A549 (cell line): Measurements from ENCODE around the gene C1orf167. TPM values are rescaled to one million over a fixed set of nuclear protein-coding genes. Genes with fewer than 3 reads are reported as not detected.

Experiments used
- ATAC-seq, 2 experiments: fragments of 200-7000 bp in 1 of 2; fragments of >200 bp in 1 of 2; cut with Nextera tagmentation in 1 of 2; cut with Tn5 transposase in 1 of 2; 3 replicates each; pipeline versions ENCODE4 v1.8.0 to v1.9.1; 2018 to 2020; ENCODE audit warnings: mild to moderate bottlenecking in 1 of 2, moderate library complexity in 1 of 2
- CTCF ChIA-PET: fragments of 300-600 bp; sonication (Branson Sonifier 250); formaldehyde crosslinking; extraction: SDS; loops from one replicate; lab custom pipeline; 2021; ENCODE audit warnings: antibody characterized with exemption, inconsistent platforms; lab: Yijun Ruan, JAX
- POLR2A ChIA-PET: fragments of 350-600 bp; formaldehyde crosslinking; extraction: SDS; loops from one replicate; lab custom pipeline; 2021; ENCODE audit warnings: antibody characterized with exemption, inconsistent platforms; lab: Yijun Ruan, JAX
- DNase-seq, 2 experiments: peaks; one replicate each; pipeline versions ENCODE4 v3.0.0 to v3.0.0-alpha.2; 2011 to 2016; ENCODE audit warnings: low read depth in 1 of 2, low spot score in 1 of 2
- FAIRE-seq: peaks from 2 replicates; lab custom pipeline; 2011; peaks lifted over from hg19 to GRCh38; lab: Jason Lieb, UNC
- H3K27ac ChIP-seq, 2 experiments: fragments of >200 bp; sonication (Bioruptor Twin); formaldehyde crosslinking; 3 replicates each; pipeline ENCODE4 v1.5.1; 2016 to 2017
- H3K4me1 ChIP-seq: fragments of >200 bp; sonication (Bioruptor Twin); formaldehyde crosslinking; 3 replicates; pipeline ENCODE4 v1.6.1; 2016
- H3K4me2 ChIP-seq: fragments of >200 bp; sonication (Bioruptor Twin); formaldehyde crosslinking; 3 replicates; pipeline ENCODE4 v1.6.1; 2016
- H3K4me3 ChIP-seq: fragments of >200 bp; sonication (Bioruptor Twin); formaldehyde crosslinking; 3 replicates; pipeline ENCODE4 v1.5.1; 2016
- H3K9me3 ChIP-seq: fragments of >200 bp; sonication (Bioruptor Twin); formaldehyde crosslinking; 3 replicates; pipeline ENCODE4 v1.6.1; 2016
- BHLHE40 ChIP-seq: IDR thresholded peaks from 2 replicates; pipeline ENCODE4 v1.6.1; 2012; ENCODE audit warnings: low read depth, low read length, inconsistent platforms
- CBX2 ChIP-seq: fragments of 200-600 bp; sonication (generic); IDR thresholded peaks from 2 replicates; pipeline ENCODE4 v1.6.1; 2016; ENCODE audit warnings: low read depth, mild to moderate bottlenecking, borderline replicate concordance
- CBX8 ChIP-seq: fragments of 200-600 bp; sonication (generic); IDR thresholded peaks from 2 replicates; pipeline ENCODE4 v1.6.1; 2016
- CHD2 ChIP-seq: fragments of 150-350 bp; IDR thresholded peaks from 2 replicates; pipeline ENCODE4 v1.6.1; 2014; ENCODE audit warnings: low read length; ENCODE audit not compliant: partially characterized antibody
- CHD4 ChIP-seq: fragments of 200-600 bp; sonication (generic); IDR thresholded peaks from 2 replicates; pipeline ENCODE4 v1.6.1; 2016; ENCODE audit warnings: antibody characterized with exemption, mild to moderate bottlenecking, borderline replicate concordance
- CTCF ChIP-seq: fragments of >200 bp; sonication (Bioruptor Twin); formaldehyde crosslinking; IDR thresholded peaks from 3 replicates; pipeline ENCODE4 v1.5.1; 2016
- EHF ChIP-seq: fragments of 250-450 bp; sonication (Bioruptor Pico); IDR thresholded peaks from 2 replicates; pipeline ENCODE4 v1.5.0; 2020; ENCODE audit warnings: mild to moderate bottlenecking
- EHMT2 ChIP-seq: fragments of 200-600 bp; sonication (generic); IDR thresholded peaks from 2 replicates; pipeline ENCODE4 v1.6.1; 2016; ENCODE audit warnings: antibody characterized with exemption, low read depth, mild to moderate bottlenecking, moderate library complexity
- ELK1 ChIP-seq: fragments of 150-350 bp; IDR thresholded peaks from 2 replicates; pipeline ENCODE4 v1.6.1; 2014; ENCODE audit warnings: low read depth, mild to moderate bottlenecking, low read length
- EP300 ChIP-seq, 2 experiments: fragments of >200 bp; sonication (Bioruptor Twin); formaldehyde crosslinking; IDR thresholded peaks; 2 replicates in 1 of 2; 3 replicates in 1 of 2; pipeline ENCODE4 v1.6.1; 2016 to 2017
- ESRRA ChIP-seq: fragments of 150-350 bp; IDR thresholded peaks from 2 replicates; pipeline ENCODE4 v1.6.1; 2014; ENCODE audit warnings: mild to moderate bottlenecking, low read length, borderline replicate concordance
- FOSB ChIP-seq: fragments of 250-450 bp; sonication (Bioruptor Pico); IDR thresholded peaks from 2 replicates; pipeline ENCODE4 v1.5.0; 2020; ENCODE audit warnings: mild to moderate bottlenecking, moderate library complexity
- HDAC2 ChIP-seq: fragments of 200-600 bp; sonication (generic); IDR thresholded peaks from 2 replicates; pipeline ENCODE4 v1.6.1; 2016
- HES2 ChIP-seq: fragments of >200 bp; sonication (Bioruptor Twin); formaldehyde crosslinking; IDR thresholded peaks from 2 replicates; pipeline ENCODE4 v1.6.1; 2016
- HEYL ChIP-seq: fragments of 250-450 bp; sonication (Bioruptor Pico); IDR thresholded peaks from 2 replicates; pipeline ENCODE4 v1.8.0; 2021; ENCODE audit warnings: mild to moderate bottlenecking, moderate library complexity
- HMGXB4 ChIP-seq: fragments of 250-450 bp; sonication (Bioruptor Pico); IDR thresholded peaks from 2 replicates; pipeline ENCODE4 v1.5.0; 2021; ENCODE audit warnings: mild to moderate bottlenecking, moderate library complexity, borderline replicate concordance
- JUNB ChIP-seq: fragments of >200 bp; sonication (Bioruptor Twin); formaldehyde crosslinking; IDR thresholded peaks from 2 replicates; pipeline ENCODE4 v1.6.1; 2016
- MAFK ChIP-seq: fragments of 450-650 bp; IDR thresholded peaks from 2 replicates; pipeline ENCODE4 v1.6.1; 2014; ENCODE audit not compliant: partially characterized antibody
- NFE2L2 ChIP-seq: fragments of 150-350 bp; conservative IDR thresholded peaks from 2 replicates; pipeline ENCODE4 v1.6.1; 2014; ENCODE audit warnings: low read length
- PHF8 ChIP-seq: fragments of 200-600 bp; sonication (generic); IDR thresholded peaks from 2 replicates; pipeline ENCODE4 v1.6.1; 2016; ENCODE audit warnings: low read depth, mild to moderate bottlenecking, antibody characterized with exemption, moderate library complexity, borderline replicate concordance
- POLR2A ChIP-seq: IDR thresholded peaks from 2 replicates; pipeline ENCODE4 v1.6.1; 2012; ENCODE audit warnings: mild to moderate bottlenecking, low read length
- RAD21 ChIP-seq, 2 experiments: fragments of >200 bp in 1 of 2; sonication (Bioruptor Twin) in 1 of 2; formaldehyde crosslinking in 1 of 2; IDR thresholded peaks in 1 of 2; conservative IDR thresholded peaks in 1 of 2; 2 replicates in 1 of 2; 3 replicates in 1 of 2; pipeline ENCODE4 v1.6.1; 2012 to 2018; ENCODE audit warnings: inconsistent platforms in 1 of 2
- RARB ChIP-seq: fragments of 250-450 bp; sonication (Bioruptor Pico); IDR thresholded peaks from 2 replicates; pipeline ENCODE4 v1.8.0; 2021; ENCODE audit warnings: mild to moderate bottlenecking, moderate library complexity
- RCOR1 ChIP-seq: fragments of 150-350 bp; IDR thresholded peaks from 2 replicates; pipeline ENCODE4 v1.6.1; 2014; ENCODE audit warnings: antibody characterized with exemption, low read length, low read depth
- SMC3 ChIP-seq: fragments of >200 bp; sonication (Bioruptor Twin); formaldehyde crosslinking; IDR thresholded peaks from 3 replicates; pipeline ENCODE4 v1.6.1; 2018; ENCODE audit warnings: inconsistent platforms
- TFCP2L1 ChIP-seq: fragments of 250-450 bp; sonication (Bioruptor Pico); IDR thresholded peaks from 2 replicates; pipeline ENCODE4 v1.5.0; 2021; ENCODE audit warnings: mild to moderate bottlenecking
- ZNF302 ChIP-seq: fragments of 250-450 bp; sonication (Bioruptor Pico); IDR thresholded peaks from 2 replicates; pipeline ENCODE4 v1.9.0; 2021; ENCODE audit warnings: inconsistent platforms, mild to moderate bottlenecking, moderate library complexity
- WGBS: methylation state at CpG from one replicate; pipeline ENCODE4 v1.1.6; 2017; ENCODE audit errors: missing lambda C conversion rate; 5-methylcytosine and 5-hydroxymethylcytosine counted together
- polyA plus RNA-seq, 4 experiments: library from polyadenylated mRNA; depleted of rRNA in 3 of 4; stranded (reverse); fragments of >200 nt; fragmentation: RNase III in 1 of 4; extraction: RNeasy Plus Mini Kit Qiagen cat#74134 plus additional on column Dnase treatment in 1 of 4; gene quantifications; 2 replicates in 3 of 4; 3 replicates in 1 of 4; pipeline ENCODE4 v1.2.3, GENCODE V29; 2011 to 2017

C1orf167 gene
- polyA plus RNA-seq, 2 of the 4 experiments (the other 2 are of a cell fraction) = not detected

- Histone ChIP-seq H3K4me1 (no peaks in the 10 kb centered on the region), H3K9me3 (no peaks in the 10 kb centered on the region), H3K4me3 (no peak overlapping the region), H3K27ac (no peak overlapping the region), H3K4me2 (peak overlapping the region; percentile 82)
- FAIRE-seq (no peak), ATAC-seq (no peak), DNase-seq (no peak)
- WGBS = 32% methylated on average over 12 of the region's 12 CpGs
- ChIA-PET CTCF (interaction anchor here (0.6 to 9.8 kb wide), 29 partner anchors 9 to 683 kb away, joined by 3 to 107 read pairs (median 6); partner anchors contain the start of genes AGTRAP, DRAXIN and FBXO6), POLR2A (interaction anchor here (0.9 kb wide), 1 partner anchor 56 kb away, joined by 4 read pairs; the partner anchor contains the start of gene FBXO6)
- no peak for TF ChIP-seq HEYL (CRISPR knock-in tag)
- no peak for TF ChIP-seq CTCF
- TF ChIP-seq EP300 (IDR thresholded peaks at IDR 0.05) = no peak
- TF ChIP-seq HDAC2 = no peak
- no peak for TF ChIP-seq RARB
- TF ChIP-seq ELK1 = no peak
- no peak for TF ChIP-seq CBX8
- TF ChIP-seq ESRRA = no peak
- TF ChIP-seq RAD21 (conservative IDR thresholded peaks at IDR 0.05 in 1 of 2, IDR thresholded peaks at IDR 0.05 in 1 of 2) = no peak
- TF ChIP-seq MAFK = no peak
- TF ChIP-seq FOSB (CRISPR knock-in tag) = no peak
- TF ChIP-seq JUNB = no peak
- TF ChIP-seq BHLHE40 = no peak
- TF ChIP-seq CBX2 = no peak
- TF ChIP-seq CHD2 = no peak
- TF ChIP-seq HES2 = no peak
- no peak for TF ChIP-seq SMC3
- no peak for TF ChIP-seq POLR2A
These were observed 42.0 kb upstream of the C1orf167 start for GRCh38 chr1:11720033-11720376.

GRCh38 chr1:11720525-11720924 is 41.5 kb upstream of the C1orf167 start:
- ChIA-PET CTCF (interaction anchor here (1.1 to 9.8 kb wide), 17 partner anchors 8 to 683 kb away, joined by 3 to 107 read pairs (median 8); partner anchors contain the start of gene FBXO6), POLR2A (no interaction called here)
- Histone ChIP-seq H3K4me2 (no peak overlapping the region), H3K4me1 (no peaks in the 10 kb centered on the region), H3K4me3 (no peak overlapping the region), H3K27ac (no peak overlapping the region), H3K9me3 (no peaks in the 10 kb centered on the region)
- no peak for TF ChIP-seq RCOR1
- no peak for TF ChIP-seq PHF8
- no peak for TF ChIP-seq TFCP2L1 (CRISPR knock-in tag)
- no peak for TF ChIP-seq CHD4
- TF ChIP-seq ZNF302 (CRISPR knock-in tag) = no peak
- no peak for TF ChIP-seq EHMT2
- no peak for TF ChIP-seq NFE2L2
- TF ChIP-seq EHF (CRISPR knock-in tag) = no peak
- no peak for TF ChIP-seq HMGXB4 (CRISPR knock-in tag)
- DNase-seq = no peak
- ATAC-seq = no peak
- FAIRE-seq = no peak
- 30% methylated on average over 4 of the region's 4 CpGs for WGBS
